Measurements from ENCODE around the gene ULK4.
"Not testable (repeated sequence)": the region's sequence is repeated elsewhere in the genome, so short reads cannot be mapped to it uniquely, and the experiment has no call there.

The ULK4 gene

DNA sequence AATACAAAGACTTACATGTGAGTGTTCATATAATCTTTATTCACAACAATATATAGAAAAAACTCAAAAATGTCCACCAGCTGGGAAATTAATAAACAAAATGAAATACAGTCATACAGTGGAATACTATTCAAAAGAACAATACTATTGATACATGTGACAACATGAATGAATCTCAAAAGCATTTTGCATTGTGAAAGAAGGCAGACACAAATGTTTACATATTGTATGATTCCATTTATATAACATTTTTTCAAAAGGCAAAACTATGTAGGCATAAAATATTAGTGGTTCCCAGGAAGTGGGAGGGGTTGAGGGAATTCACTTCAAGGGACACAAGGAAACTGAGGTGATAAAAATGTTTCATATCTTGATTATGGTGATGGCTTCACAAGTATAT lies 459.4 kb downstream of the ULK4 start:
- DNase-seq (ENCODE audit: low read depth in 2 of 2), result no peak

DNA sequence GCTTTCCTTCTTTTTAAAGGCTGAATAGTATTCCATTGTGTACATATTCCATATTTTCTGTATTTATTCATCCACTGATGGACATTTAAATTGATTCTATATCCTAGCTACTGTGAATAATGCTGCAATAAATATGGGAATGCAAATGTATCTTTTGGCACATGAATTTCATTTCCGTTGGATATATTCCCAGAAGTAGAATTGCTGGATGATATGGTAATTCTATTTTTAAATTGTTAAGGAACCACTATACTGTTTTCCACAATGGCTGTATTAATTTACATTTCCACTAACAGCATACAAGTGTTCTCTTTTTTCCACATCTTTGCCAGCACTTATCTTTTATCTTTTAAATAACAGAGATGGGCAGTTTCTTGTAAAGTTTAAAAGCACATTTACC lies 459.9 kb downstream of the ULK4 start:
- DNase-seq (ENCODE audit: low read depth in 2 of 2), result no peak

DNA sequence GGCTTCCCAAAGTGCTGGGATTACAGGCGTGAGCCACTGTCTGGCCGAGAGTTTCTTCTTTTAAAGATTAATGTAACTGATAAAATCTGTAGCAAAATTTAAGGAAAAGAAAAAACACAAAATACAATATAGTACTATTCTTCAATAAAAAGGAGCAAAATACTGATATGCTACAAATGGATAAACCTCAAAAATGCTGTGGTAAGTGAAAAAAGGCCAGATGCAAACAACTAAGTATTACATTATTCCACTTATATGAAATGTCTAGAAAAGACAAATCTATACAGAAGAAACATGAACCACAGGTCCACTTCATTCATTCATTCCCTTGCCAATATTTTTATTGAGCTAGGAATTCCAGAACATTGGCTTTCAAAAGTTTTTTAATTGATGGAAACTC lies 463.1 kb downstream of the ULK4 start:
- no peak for DNase-seq (ENCODE audit: low read depth in 2 of 2)

DNA sequence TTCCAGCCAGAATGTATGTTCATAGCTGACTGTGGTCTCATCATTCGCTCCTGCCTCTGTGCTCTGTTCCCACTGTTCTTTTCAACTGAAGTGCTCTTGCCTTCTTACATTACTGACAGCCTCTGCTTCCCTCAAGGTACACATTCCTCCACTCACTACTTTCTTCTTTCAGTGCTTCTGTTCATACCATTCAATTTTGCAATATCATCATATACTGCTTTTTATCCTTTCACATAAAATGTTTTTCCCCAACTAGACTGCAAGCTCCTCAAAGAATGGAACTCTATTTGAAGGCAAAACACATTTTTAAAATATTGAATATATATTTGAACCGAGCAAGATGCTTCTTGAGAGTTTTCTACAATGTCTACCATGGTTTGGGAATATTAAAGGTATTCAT lies 471.5 kb downstream of the ULK4 start:
- DNase-seq (ENCODE audit: low read depth in 2 of 2), result no peak

DNA sequence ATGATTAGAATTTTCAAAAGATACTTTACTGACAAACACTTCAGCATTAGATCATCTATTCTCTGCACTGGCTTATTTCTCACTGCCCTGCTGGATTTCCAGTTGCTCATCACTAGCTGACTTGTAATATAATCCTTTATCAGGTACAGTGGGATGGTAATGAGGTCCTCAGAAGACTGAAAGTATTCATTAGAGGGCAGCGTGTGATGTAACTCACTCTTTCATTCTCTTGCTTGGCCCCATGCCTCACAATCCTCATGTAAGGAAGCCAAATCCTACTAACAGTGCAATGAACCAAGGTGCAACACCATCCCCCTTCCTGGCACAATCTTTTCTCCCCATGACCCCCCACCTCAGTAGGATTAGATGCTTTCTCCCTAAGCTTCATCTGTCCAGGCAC lies 472.7 kb downstream of the ULK4 start:
- no peak for DNase-seq (ENCODE audit: low read depth in 2 of 2)

DNA sequence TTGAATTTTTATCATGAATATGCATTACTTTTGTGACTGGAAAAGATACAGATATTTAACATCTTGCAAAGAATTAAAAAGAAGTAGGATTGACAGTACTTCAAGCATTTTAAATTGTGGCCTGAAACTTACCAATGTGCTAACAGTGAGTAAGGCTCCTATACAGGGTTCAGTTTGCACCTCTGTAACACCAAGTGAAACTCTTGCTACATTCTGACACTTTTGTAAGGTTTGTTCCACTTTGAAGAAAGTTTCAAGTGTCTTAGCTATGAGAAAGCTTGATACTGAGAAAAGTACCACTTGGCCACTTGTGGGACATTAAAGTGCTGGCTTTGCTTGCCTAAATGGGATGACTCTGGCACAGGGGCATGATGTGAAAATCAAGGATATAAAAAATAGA lies 473.4 kb downstream of the ULK4 start:
- no peak for DNase-seq (ENCODE audit: low read depth in 2 of 2)

DNA sequence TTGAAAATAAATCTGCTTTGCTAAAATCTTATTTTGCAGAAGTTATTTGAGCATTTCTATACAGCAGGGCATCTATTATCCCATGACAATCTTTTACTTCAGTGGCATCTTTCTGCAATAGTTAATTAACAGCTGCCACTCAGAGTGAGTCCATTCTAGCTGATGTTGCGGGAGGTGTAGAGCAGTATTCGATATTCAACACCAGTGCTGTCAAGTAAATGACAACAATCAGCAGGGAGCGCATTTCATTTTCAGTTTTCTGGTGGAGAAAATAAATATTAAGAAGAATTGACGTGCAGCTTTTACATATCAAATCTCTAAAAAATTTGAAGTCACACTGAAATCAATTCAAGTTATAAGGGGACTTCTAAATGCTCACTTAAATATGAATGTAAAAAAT lies 476.4 kb downstream of the ULK4 start:
- no peak for DNase-seq (ENCODE audit: low read depth in 2 of 2)

DNA sequence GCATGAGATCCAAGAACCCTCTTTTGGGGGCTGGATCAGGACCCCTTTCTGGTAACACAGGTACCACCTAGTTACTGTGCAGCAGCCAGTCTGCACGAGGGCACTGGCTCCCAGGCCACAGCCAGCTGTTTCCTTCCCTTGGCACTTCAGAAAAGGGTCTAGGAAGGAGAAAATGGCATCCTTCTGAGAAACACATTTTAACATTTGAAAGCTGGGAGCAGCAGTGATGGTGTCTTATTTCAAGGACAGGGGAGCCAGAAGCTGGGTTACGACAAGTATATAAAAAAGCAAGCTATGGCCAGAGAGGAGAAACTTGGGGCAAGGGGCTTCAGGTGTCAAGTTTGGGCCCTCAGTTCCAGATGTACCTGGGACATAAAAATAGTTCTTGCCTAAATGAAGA lies 479.8 kb downstream of the ULK4 start:
- DNase-seq (ENCODE audit: low read depth in 2 of 2), result no peak

DNA sequence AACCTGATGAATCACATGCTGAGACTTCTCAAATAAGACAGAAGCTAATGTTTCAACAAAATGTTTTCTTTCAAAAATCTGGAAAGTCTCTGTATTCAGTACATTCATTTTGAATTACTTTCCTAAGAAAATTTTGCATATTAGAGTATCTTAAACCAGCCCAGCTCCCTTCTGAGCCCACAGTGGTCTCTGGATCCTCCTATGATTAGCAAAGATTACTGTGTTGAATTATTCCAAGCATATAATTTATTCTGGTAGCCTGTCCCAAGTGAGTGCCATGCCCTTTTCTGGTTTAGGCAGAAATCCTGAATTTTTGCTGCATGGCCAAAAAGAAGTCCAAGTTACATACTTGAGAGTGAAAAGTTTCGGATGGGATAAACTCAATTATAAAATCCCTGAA lies 483.6 kb downstream of the ULK4 start:
- DNase-seq (ENCODE audit: low read depth in 2 of 2), result no peak

DNA sequence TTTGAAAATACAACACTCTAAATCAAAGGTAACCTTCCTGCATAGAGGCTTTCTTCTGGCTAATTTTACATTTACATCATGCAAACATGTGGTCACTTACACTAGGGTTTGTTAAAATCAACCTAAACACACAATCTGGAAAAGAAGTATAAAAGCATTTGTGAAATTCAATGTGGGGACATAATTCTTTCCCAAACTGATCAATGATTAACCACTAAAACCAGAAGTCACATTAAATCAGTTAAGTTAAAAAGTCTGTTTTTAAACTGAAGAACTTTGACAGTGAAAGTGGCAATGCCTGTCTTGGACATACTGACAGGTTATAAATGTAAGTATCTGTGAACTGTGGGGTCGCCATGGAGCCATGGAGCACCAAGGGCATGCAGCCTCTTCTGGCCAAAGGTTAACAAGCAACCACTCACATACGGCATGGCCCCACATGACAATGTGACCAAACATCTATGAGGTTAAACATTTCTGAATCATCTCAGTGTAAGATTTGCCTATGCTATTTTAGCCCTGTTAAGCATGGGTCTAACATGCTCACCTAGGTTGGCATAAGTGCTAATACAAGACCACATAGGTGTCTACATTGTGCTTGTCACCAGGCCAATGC lies 484.4 kb downstream of the ULK4 start:
- DNase-seq (ENCODE audit: low read depth in 2 of 2), result no peak

DNA sequence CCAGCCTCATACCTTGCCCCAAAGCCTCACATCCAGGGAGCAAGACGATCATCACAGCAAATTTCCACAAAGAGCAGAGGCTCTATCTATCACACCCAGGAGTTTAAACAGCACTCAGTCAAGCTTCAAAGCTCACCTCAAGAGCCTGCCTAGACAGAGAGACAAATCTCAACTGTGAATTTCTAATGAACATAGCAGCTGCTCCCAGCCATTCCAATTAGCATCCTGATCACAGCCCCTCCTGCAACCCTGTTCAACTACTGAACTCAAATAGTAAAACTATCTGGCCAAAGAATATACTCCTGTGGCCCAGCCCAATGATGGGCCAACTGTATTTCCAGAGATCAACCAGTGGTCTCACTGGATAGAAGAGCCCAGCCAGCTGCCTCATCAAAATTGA lies 492.8 kb downstream of the ULK4 start:
- DNase-seq (ENCODE audit: low read depth in 2 of 2), result no peak

DNA sequence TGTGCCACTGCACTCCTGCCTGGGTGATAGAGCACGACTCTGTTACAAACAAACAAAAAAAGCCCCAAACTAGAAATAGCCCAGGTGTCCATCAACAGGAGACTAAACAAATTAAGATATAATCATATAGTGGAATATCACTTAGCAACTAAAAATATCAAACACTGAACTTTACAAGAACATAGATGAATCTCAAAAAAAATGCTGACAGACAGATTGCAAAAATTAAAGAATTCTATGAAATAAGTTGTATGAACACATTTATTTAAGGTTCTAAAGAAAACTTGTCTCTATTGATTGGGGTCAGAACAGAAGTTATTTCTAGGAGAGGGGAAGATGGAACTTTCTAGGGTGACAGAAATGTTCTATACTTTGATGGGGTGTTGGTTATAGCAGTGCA lies 494.4 kb downstream of the ULK4 start:
- DNase-seq (ENCODE audit: low read depth in 2 of 2), result no peak

DNA sequence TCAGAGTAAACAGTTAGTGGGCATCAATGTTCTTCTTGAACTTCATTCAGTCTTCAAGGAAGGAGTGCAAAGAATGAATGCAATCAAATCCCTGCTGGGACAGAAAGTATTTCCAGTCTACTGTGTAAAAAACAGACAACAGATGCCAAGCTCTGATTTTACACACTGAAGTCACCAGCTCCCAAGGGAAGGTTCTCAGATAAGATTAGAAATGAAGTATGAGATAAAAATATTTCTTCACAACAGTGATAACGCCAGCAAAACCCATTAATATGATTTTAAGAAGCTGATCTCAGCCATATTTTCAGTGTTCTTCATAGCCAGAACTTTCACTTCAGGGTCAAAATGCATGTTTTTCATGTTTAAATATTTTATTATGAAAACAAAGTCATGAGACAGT lies 497.0 kb downstream of the ULK4 start:
- DNase-seq (ENCODE audit: low read depth in 2 of 2), result no peak

DNA sequence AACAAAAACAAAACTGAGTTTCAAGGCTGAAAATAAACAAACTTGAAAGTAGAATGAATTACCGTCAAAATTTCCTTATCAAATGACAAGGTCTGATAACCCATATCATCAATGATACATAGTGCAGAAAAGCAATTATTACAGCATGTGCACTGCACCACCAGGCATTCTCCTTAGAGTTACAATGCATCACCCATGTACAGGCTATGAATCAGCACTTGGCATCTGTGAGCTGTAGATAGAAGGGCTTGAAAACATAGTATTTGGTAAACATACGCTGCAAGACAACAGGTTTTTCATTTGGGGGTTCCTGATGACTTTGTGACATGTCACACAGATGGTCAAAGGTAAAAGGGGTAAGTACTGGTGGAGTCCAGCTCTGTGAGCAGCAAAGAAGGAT lies 497.5 kb downstream of the ULK4 start:
- DNase-seq (ENCODE audit: low read depth in 2 of 2), result no peak

DNA sequence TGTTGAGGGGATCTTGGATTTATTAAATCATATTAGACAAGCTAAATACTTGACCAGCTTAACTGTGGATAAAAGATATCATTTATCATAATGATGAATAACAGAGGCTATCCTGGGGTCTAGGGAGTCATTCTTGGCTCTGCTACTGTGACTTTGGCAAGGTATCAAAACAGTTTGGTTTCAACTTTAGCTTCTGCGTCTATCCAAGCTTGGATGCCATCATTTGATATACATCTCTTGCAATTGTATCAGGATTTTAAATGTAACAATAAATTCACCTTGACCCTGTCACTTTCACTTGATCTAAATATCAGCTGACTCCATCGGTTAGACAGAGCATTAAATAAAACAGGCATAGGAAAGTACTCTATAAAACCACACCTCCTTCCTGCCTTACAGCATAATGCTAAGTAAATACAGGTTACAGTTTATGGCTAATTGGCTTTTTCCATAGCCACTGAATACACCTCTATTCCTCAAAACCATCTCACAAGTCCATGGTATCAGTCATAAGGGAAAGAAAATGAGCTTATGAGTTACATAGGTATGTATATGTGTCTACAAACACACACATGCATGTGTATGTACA lies 499.7 kb downstream of the ULK4 start:
- no peak for DNase-seq (ENCODE audit: low read depth in 2 of 2)

DNA sequence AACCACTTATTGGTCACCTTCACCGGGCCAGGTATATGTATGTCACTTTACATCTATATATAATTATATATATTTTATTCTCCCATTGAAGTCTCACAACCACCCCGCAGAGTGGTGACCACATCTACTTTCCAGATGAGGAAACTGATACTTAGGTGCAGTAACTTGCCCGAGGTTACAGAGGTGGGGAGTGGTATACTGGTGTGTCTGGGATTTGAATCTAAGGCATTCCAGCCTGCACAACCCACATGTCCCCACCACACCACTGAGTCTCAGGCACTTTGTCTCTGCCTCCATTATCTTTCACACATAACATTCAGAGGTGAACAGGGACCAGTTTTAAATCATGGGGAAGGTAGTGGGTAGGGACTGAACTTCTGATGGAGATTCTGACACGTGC lies 501.2 kb downstream of the ULK4 start:
- DNase-seq (ENCODE audit: low read depth in 2 of 2), result no peak

DNA sequence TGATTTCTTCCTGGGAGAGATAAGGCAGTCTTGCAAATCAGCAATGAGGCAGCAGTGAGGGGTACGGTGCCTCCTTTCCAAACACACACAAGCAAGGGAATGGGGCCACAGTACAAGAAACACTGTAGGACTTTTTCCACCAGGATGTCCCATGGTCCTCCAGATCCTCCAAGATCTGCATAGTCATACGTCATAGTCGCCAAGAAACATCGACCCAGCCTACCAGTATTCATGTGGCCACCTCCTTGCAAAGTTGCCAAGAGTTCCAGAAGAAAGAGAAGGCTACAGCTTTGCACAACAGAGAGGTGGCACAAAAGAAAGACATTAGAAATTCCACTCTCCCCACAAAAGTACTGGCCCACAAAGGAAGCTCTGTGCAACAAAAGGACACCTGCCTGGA lies 504.7 kb downstream of the ULK4 start:
- no peak for DNase-seq (ENCODE audit: low read depth in 2 of 2)

DNA sequence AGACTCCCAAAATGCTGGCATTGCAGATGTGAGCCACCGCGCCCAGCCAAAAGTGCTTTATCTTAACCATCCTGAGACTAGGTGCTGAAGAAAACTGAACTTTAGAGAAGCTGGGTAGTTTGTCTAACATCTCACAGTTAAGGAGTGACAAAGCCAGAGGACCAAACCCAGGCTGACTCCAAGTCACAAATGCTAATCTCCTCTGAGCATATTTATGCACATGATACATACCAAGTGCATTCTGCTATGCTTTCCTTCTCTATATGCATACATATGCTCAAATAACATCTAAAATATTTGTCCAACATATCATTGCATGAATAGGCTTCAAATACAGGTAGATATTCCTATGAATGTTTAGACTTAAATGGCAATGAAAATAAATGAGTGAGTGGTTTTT lies 505.7 kb downstream of the ULK4 start:
- no peak for DNase-seq (ENCODE audit: low read depth in 2 of 2)

DNA sequence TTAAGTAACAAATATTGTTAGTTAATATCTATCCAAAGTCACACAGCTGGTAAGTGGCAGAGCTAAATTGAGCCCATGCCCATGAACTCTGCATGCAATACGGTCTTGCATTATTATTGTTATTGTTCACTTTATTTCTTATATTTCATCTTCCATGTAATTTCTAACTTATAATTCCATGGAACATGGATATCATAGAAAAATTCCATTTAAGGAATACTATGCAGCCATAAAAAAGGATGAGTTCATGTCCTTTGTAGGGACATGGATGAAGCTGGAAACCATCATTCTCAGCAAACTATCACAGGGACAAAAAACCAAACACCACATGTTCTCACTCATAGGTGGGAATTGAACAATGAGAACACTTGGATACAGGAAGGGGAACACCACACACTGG lies 508.3 kb downstream of the ULK4 start:
- DNase-seq (ENCODE audit: low read depth in 2 of 2), result not testable (repeated sequence)

DNA sequence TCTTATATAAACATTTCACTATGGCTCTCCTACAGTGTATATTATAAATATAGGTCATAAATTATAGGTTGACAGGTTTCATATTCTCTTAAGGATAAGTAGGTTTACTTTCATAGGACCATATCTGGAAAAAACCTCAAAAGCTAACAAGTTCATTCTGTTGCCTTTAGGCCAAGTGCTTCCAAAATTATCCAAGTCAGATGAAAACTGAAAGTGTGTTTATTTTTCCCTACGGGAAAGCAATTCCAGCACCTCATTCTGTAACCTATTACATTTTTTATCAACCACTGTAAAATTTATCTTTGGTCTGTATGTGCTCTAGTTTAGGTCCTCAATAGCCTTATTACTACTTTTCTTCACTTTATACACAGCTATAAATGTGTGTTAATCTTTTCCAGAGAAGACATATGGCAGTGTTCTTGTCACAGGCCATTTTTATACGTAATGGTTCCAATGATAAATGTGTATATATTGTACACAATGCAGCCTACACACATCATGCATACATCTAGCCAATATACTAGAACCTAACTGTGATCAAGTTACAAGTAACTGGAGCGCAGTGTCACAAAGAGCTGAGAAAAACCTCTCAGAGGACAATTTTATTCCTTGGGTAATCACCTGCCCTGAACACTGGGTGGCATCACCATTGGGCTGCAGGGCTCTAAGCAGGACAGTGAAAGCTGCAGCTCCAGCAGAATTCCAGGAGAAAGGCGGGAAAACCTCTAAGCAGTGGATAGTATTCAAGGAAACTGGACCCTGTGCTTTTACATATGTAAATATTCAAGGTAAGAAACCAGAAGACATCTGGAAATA lies 511.3 kb downstream of the ULK4 start:
- DNase-seq (ENCODE audit: low read depth in 2 of 2), result no peak

DNA sequence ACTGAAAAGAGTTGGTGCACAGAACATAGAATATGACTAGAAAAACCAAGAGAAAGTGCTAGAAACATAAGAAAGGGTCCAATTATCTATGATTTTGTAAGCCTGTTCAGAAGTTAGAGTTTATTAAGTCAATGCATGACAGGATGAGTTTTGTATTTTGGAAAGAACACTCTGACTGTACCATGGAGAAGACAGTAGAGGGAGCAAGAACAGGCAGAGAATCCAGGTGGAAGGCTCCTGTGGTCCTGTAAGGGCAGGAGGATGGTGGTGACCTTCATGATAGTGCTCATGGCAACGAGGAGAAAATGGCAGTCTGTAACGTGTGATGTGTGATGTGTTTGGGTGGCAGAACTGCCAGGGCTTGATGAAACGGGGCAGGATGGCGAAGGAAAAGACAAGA lies 513.5 kb downstream of the ULK4 start:
- no peak for DNase-seq (ENCODE audit: low read depth in 2 of 2)

DNA sequence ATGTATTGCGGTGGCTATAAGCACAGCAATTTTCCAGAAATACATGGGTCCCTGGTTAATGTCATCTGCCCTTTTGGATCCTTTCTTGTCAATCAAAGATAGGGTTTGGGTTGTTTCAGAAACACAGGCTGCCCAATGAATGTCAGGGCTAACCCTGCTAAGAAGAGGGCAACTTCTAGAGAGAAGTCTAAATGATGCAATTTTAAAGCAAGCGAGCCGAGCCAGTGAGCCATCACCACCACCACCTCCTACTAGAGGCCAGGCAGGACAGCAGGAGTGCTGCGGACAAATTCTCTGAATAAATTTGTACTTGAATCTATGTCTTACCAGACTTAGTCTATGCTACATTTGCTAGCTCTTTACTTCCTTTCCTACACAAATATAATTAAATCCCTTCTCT lies 514.2 kb downstream of the ULK4 start:
- DNase-seq (ENCODE audit: low read depth in 2 of 2), result no peak

DNA sequence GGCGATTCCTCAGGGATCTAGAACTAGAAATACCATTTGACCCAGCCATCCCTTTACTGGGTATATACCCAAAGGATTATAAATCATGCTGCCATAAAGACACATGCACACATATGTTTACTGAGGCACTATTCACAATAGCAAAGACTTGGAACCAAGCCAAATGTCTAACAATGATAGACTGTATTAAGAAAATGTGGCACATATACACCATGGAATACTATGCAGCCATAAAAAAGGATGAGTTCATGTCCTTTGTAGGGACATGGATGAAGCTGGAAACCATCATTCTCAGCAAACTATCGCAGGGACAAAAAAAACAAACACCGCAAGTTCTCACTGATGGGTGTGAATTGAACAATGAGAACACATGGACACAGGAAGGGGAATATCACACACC lies 515.6 kb downstream of the ULK4 start:
- not testable (repeated sequence) for DNase-seq (ENCODE audit: low read depth in 2 of 2)
